Lung (tissue), 16 donors: Measurements from ENCODE around the gene ATP8B3. TPM values are rescaled to one million over a fixed set of nuclear protein-coding genes. Genes with fewer than 3 reads are reported as not detected.

Experiments used
- ATAC-seq: fragments of 200-7000 bp; cut with Tn5 transposase; one replicate; pipeline ENCODE4 v1.9.1; 2020; ENCODE audit warnings: moderate number of reproducible peaks; ENCODE audit not compliant: insufficient read depth, low FRiP score
- DNase-seq, 3 donors: peaks; one replicate each; pipeline ENCODE4 v3.0.0-alpha.2; 2013 to 2017
- H3K27ac ChIP-seq, 2 donors: one replicate each; pipeline ENCODE4 v1.5.1; 2013; ENCODE audit warnings: mild to moderate bottlenecking in 2 of 2, moderate library complexity in 2 of 2, control low read depth in 1 of 2, inconsistent platforms in 1 of 2, low read depth in 1 of 2, low read length in 1 of 2
- H3K27me3 ChIP-seq, 3 donors: one replicate each; pipeline ENCODE4 v1.5.1; 2013; ENCODE audit warnings: low read length in 2 of 3; ENCODE audit not compliant: control insufficient read depth in 3 of 3, insufficient read depth in 3 of 3
- H3K36me3 ChIP-seq, 4 donors: one replicate each; pipeline ENCODE4 v1.5.1; 2013; ENCODE audit warnings: low read length in 4 of 4, mild to moderate bottlenecking in 1 of 4, moderate library complexity in 1 of 4; ENCODE audit not compliant: control insufficient read depth in 4 of 4, insufficient read depth in 4 of 4
- H3K4me1 ChIP-seq, 5 donors: one replicate each; pipeline ENCODE4 v1.5.1; 2013; ENCODE audit warnings: low read length in 5 of 5, mild to moderate bottlenecking in 2 of 5, moderate library complexity in 1 of 5; ENCODE audit not compliant: control insufficient read depth in 5 of 5, insufficient read depth in 5 of 5
- H3K4me3 ChIP-seq: one replicate; pipeline ENCODE4 v1.5.1; 2013; ENCODE audit warnings: mild to moderate bottlenecking, control low read depth, moderate library complexity
- H3K9ac ChIP-seq, 2 donors: one replicate each; pipeline ENCODE4 v1.5.1; 2013; ENCODE audit warnings: low read length in 2 of 2, control low read depth in 1 of 2; ENCODE audit not compliant: insufficient read depth in 1 of 2
- H3K9me3 ChIP-seq, 4 donors: one replicate each; pipeline ENCODE4 v1.5.1; 2013; ENCODE audit warnings: low read length in 3 of 4, mild to moderate bottlenecking in 1 of 4, moderate library complexity in 1 of 4; ENCODE audit not compliant: control insufficient read depth in 4 of 4, insufficient read depth in 3 of 4
- WGBS, 2 donors: extraction: QIAGEN DNeasy Blood & Tissue Kit; methylation state at CpG; one replicate each; pipeline ENCODE4 v1.1.7; 2013; 5-methylcytosine and 5-hydroxymethylcytosine counted together
- long read RNA-seq, 5 donors: transcript quantifications; one replicate each; lab custom pipeline, GENCODE V29; 2026
- polyA plus RNA-seq, 2 donors: library from polyadenylated mRNA; stranded (reverse); fragments of 200-250 nt; gene quantifications; one replicate each; pipeline ENCODE4 v1.2.1, GENCODE V29; 2013
- total RNA-seq, 2 donors: library from RNA; depleted of rRNA in 1 of 2; stranded (reverse); fragments of >200 nt in 1 of 2; gene quantifications; one replicate each; pipeline ENCODE4 v1.2.1, GENCODE V29; 2014 to 2021
- TF ChIP-seq, protein P1 (sequence below): IDR thresholded peaks from 2 replicates; pipeline ENCODE4 v1.5.1; 2012; ENCODE audit warnings: mild to moderate bottlenecking; ENCODE audit errors: control extremely low read depth, extremely low read depth
- donor health status: control.
- donor health status: control.
- donor health status: Bipolar disorder and iron deficiency.
- donor health status: healthy.
- donor health status: DM: yes; HTN: yes; CAD: no.

The ATP8B3 gene
- total RNA-seq = 1 to 10 TPM; 2.2 to 2.4 TPM
- 1 to 10 TPM in 1 of 2 donors, under 1 TPM in 1; 0.69 to 1.3 TPM for polyA plus RNA-seq
- long read RNA-seq, donor 1 = 0 reads
- long read RNA-seq, donor 2 = 0 reads
- long read RNA-seq, donor 3 = 0 reads
- long read RNA-seq, donor 4, partial matches to known transcripts = 0 of 1 reads
- long read RNA-seq, donor 4, other reads (novel, unspliced or antisense) = 0 of 1 reads
- long read RNA-seq, donor 5 = 0 reads

GRCh38 chr19:1811942-1812425 is at the start of gene ATP8B3:
ATP8B3 (minus strand) TSS chr19:1812276; CDS start chr19:1811736, 540 bp downstream.
- no peak for DNase-seq
- no peak within 1 kb of the TSS for H3K9ac ChIP-seq

GRCh38 chr19:1861599-1862031 is 49.5 kb upstream of the ATP8B3 start:
- H3K9ac ChIP-seq = no peak overlapping the region
- ATAC-seq (no peak), DNase-seq (no peak)
- H3K4me1 ChIP-seq = peaks cover 0 to 48% (median 28%) of the 10 kb centered on the region in 5 donors
- WGBS, 2 donors = 48 to 49% methylated on average over 23 of the region's 23 CpGs
- peak overlapping the region in 1 of 2 donors; percentile 4 for H3K27ac ChIP-seq
- H3K36me3 ChIP-seq = no peaks in the 10 kb centered on the region
- H3K4me3 ChIP-seq = no peak overlapping the region
- H3K27me3 ChIP-seq = no peaks in the 10 kb centered on the region
- no peaks in the 10 kb centered on the region for H3K9me3 ChIP-seq
- TF ChIP-seq, protein P1, sequence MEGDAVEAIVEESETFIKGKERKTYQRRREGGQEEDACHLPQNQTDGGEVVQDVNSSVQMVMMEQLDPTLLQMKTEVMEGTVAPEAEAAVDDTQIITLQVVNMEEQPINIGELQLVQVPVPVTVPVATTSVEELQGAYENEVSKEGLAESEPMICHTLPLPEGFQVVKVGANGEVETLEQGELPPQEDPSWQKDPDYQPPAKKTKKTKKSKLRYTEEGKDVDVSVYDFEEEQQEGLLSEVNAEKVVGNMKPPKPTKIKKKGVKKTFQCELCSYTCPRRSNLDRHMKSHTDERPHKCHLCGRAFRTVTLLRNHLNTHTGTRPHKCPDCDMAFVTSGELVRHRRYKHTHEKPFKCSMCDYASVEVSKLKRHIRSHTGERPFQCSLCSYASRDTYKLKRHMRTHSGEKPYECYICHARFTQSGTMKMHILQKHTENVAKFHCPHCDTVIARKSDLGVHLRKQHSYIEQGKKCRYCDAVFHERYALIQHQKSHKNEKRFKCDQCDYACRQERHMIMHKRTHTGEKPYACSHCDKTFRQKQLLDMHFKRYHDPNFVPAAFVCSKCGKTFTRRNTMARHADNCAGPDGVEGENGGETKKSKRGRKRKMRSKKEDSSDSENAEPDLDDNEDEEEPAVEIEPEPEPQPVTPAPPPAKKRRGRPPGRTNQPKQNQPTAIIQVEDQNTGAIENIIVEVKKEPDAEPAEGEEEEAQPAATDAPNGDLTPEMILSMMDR = no peak

More at GRCh38 chr19:1811942-1812425, at the start of gene ATP8B3:
- Histone ChIP-seq H3K4me1 (peaks cover 0 to 8% (median 3%) of the 10 kb centered on the region in 5 donors), H3K4me3 (peak within 1 kb of the TSS; percentile 1), H3K27me3 (no peaks in the 10 kb centered on the region), H3K27ac (peak within 1 kb of the TSS in 1 of 2 donors; percentile 43), H3K9me3 (no peaks in the 10 kb centered on the region), H3K36me3 (peaks cover 0 to 24% (median 6%) of the 10 kb centered on the region in 4 donors)
- no peak for ATAC-seq
- TF ChIP-seq, protein P1 = no peak
- WGBS, 2 donors = 1 to 2% methylated on average over 18 to 48 of the region's 48 CpGs

GRCh38 chr19:1860821-1861598 is 48.9 kb upstream of the ATP8B3 start:
- Histone ChIP-seq H3K9me3 (no peaks in the 10 kb centered on the region), H3K27me3 (no peaks in the 10 kb centered on the region), H3K27ac (no peak overlapping the region), H3K4me1 (peaks cover 0 to 54% (median 34%) of the 10 kb centered on the region in 5 donors), H3K9ac (no peak overlapping the region), H3K36me3 (no peaks in the 10 kb centered on the region), H3K4me3 (no peak overlapping the region)
- WGBS, 2 donors = 71 to 75% methylated on average over 27 to 28 of the region's 28 CpGs
- DNase-seq = no peak
- TF ChIP-seq, protein P1 = no peak
- ATAC-seq = no peak
